HG02973 (cell line): ENCODE data around the gene BEND5.
A peak's percentile ranks its signal among the peaks of the same experiment; 100 is the strongest.

ENCODE experiments used
- ATAC-seq: cut with Tn5 transposase; IDR thresholded peaks from one replicate; pipeline ENCODE4 v1.9.1; 2021; ENCODE audit warnings: moderate library complexity; ENCODE audit not compliant: unreplicated experiment

BEND5 gene

DNA sequence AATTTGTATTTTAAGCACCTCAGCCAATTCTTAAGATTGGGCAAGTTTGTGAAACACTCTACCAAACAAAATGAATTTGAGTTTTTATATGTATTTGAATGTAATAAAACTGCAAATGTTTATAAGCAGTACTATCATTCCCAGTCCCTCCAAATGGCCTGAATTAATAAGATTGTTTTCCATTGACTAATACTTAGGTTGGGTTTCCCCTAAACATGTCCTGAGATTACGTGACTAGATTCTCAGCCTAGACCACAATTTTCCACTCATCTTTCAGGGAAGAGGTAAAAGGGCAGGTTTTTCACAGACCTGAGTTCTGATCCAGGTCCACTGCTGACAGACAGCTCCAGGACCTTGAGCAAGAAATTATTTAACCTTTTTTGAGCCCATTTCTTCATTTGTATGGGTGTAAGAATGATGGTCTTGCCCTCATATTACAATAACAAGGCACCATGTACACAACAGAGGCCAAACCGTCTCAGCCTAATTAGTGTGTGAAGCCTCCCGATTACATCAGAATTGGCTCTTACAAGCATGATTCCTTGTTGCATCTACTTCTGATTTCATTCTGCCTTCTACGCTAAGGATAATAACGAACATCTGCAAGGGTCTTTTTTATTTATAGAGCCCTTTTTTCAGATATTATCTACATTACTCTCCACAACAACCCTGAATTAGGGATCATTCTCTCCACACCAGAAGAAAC, 51.2 kb downstream of the BEND5 start:
- no peak for ATAC-seq

DNA sequence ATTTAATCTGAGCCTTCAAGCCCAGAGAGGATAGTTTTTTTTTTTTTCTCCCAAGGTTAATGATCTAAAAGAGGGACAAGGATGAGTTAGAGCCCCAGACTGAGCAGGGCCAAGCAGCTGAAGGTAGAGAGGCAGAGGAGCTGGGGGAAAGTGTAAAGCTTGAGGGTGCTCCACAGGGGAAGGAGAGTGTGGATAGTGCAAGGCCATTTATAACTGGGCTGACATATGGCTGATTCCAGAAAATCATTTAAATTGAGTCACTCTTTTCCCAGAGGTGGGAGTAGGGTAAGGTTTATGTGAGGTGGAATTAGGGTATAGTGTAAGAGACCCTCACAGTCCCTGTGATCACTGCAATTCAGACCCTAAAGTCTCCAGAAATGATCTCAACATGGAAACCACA, 55.8 kb downstream of the BEND5 start:
- ATAC-seq = no peak

DNA sequence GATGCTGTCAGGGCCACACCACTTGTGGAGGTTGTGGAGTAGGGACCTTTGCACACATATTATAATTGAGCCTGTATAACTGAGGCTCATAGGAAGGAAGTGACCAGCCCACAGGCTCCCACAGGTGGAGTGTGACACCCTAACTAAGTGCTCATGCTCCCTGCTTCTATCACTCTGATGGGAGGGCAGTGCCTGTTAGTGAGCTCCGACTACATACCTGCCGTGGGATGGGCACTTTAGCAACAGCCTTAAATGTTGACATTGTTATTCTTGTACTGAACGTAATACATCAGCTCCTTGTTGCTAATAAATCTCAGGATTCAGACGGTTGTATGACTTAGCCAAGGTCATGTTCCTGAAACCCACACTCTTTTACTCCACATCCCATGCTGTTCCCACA, 58.0 kb downstream of the BEND5 start:
- no peak for ATAC-seq

DNA sequence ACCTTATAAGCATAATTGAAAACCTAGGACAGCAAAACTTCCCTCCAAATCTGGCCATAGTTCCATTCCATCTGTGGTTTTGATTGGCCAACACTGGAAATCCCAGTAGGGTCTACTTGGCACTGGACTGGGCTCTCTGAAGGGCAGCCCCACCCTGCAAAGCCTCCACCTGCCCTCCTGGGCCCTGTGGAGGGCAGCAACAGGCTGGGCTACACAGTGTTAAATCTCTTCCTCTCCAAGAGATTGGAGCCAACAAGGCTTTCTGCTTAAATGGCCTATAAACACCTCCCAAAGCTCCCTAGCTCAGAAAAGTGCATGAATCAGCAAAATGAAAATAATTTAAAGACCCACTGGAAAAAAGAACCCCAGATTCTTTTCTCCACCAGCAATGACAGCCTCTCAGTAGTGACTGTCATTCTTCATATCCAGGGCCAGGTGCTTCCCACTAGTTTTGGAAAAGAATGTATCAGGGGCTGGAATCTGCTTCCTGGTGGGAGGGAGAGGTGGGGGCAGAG, 58.5 kb downstream of the BEND5 start:
- no peak for ATAC-seq

DNA sequence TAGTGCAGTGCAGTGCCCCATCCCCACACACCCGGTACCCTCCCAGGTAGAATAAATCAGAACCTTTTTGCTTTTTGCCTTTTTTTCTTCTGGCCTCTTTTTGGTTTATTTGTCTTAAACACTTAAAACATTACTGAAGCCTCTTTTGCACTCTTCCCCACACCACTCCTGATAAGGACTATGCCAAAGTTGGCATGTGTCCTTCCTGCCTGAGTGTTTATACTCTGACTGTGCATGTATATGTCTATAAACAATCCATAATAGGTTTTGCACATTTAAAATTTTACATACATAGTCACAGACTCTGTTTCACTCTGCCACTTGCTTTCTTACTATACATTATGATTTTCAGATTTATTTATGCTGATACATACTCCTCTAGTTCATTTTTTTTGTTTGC, 59.6 kb downstream of the BEND5 start:
- no peak for ATAC-seq

GRCh38 chr1:48715921-48716320, 60.8 kb downstream of the BEND5 start:
- ATAC-seq = no peak

- no peak for ATAC-seq
Observed at GRCh38 chr1:48710915-48711314, 65.8 kb downstream of the BEND5 start.

- ATAC-seq = no peak
Observed at GRCh38 chr1:48710318-48710717, 66.4 kb downstream of the BEND5 start.

GRCh38 chr1:48704736-48705135, 72.0 kb downstream of the BEND5 start:
- ATAC-seq = no peak

GRCh38 chr1:48701445-48701844, 75.2 kb downstream of the BEND5 start:
- ATAC-seq = no peak

DNA sequence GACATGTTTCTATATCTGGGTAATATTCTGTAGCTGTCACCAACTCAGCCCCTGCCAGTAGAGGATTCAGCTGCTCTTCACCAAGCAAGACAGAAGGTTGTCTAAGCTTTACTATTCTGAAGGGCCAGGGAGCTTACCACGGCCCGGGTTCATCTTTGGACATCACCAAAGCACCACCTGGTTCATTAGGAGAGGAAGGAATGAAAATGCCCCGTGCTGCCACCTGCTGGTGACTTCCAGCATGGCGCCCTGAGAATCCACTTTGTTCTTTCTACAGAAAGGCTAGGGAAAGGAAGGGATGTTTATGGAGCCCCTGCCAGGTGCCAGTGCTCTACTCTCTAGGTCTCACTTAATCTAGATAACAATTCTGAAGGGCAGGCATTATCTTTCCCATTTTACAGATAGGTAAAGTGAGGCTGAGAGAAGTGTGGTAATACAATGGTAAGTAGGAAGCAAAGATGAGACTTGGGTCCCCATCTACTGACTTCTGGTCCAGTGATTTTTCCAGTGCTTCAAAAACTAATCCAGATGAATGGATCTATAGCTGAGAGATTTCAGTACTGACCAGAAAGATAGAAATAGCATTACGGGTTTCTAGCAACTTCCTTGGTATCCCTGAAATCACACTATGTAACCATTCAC, 79.5 kb downstream of the BEND5 start:
- ATAC-seq = peak; percentile 74

- no peak for ATAC-seq
Observed at GRCh38 chr1:48695161-48695560, 81.5 kb downstream of the BEND5 start.

DNA sequence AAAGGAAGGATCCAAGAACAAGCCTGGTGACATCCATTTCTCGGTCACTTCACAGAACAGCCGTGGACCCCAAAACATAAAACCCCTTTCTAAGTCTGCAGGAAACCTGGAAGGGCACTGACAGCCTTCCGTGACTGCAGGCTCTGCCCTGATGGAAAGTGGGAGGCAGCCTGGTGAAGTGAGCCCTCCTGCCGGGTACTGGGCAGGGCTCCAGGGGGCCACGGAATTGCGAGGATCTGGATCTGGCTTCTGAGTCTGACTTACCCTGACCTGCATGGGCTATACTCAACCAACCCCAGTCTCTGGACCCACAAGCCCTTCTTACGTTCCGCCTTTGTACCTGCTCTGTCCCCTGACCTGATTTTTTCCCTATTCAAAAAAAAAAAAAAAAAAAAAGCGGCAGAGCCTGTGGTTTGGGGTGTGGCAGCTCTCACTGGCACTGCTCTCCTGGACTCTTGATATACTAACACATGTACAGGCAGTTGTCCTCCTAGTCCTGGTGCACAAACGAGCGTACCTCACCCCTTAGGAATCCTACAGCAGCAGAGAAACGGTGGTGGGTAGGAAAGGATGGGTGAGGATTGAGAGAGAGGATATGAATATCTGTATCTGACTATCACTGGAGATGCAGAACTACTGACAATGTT, 82.9 kb downstream of the BEND5 start:
- ATAC-seq = no peak

GRCh38 chr1:48693180-48693579, 83.5 kb downstream of the BEND5 start:
- ATAC-seq = no peak

DNA sequence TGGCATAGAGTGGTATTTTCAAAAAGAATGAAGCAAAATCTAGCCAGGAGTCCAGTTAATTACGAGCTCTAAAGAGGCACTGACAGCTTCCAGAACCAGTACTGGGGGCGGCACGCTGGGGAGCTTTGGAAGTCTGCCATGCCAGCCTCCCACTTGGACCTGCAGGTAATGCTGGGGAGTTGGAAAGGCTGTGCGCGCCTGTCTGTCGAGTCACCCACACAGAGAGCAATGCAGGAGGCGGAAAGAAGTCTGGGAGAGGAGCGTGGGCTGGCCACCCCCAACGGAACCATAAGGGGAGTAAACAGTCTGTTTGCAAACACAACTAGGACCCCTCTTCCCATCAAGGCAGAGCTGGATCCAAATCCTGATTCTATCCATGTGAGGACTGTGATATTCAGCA, 84.5 kb downstream of the BEND5 start:
- no peak for ATAC-seq

DNA sequence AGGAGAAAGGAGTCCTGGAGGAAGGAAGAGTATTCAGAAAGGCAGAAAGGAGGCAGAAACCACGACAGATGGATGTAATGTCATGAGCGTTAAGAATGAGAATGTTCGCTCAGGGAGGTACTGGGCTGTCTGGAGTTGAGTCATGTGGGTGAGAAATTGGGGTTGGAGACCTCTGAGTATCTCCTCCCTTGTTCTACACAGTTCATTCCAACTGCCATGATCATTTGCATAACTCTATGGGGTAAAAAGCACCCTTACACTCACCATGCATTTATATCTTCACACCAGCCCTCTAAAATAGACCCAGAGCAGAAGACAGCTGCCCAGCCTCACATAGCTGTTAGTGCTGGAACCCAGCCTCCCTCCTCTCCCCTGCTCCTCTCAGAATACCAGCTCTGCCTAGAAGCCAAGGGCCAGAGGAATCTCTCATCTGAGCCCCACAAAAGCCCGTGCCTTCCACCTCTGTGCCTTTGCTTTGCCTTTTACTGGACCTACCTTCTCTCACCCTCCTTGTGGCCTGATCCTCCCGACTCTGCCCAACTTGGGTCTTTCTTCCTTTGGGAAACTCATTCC, 85.2 kb downstream of the BEND5 start:
- ATAC-seq = peak; percentile 64

GRCh38 chr1:48688102-48688760, 88.5 kb downstream of the BEND5 start:
- peak; percentile 75 for ATAC-seq

DNA sequence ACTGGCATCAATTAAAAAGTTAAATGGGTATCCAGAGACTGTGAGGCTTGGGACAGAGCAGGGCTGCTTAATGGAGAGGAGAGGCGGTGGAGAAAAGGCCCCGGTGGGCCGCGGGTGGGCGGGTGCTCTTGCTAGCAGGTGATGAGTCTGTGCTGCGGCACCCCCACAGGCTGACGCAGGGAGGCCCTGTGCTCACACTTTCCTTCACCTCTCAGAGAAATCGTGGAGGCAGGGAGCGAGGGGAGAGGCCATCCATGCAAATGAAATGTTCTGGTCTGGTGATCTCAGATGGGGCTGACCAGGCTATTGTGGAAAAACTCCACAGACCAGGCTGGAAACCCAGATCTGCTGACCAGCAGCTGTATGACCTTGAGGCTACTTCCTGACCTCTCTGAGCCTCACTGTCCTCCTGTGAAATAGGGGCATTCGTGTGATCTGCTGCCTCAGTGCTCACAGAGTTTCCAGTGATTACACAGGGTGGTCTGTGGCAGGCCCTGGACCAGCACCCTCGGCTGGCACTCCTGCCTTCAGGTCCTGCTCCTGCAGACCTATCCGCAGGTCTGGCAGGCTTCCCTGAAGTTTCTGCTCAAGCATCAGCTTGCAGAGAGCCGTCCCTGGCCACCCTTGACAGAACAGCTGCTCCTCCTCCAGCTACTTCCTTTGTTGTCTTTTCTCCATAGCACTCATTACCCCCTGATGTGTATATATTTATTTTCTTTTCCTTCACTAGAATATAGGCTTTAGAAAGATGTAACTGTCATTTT, 89.2 kb downstream of the BEND5 start:
- no peak for ATAC-seq

DNA sequence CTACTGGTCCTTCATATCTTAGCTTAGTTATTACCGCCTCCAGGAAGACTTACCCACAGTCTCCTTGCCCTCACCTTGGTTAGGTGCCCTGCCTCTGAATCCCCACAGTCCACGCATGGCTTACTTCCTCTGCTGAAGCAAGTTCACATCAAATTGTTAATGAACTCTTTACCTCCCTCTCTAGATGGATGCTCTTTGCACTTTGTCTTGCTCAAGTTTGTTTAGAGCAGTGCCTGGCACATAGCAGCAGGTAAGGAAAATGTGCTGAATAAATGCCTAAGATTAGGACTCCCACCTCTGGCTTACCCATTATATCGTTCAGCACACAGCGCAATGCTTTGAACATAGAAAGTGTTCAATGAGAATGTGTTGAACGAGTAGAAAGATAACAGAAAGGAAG, 90.5 kb downstream of the BEND5 start:
- no peak for ATAC-seq

- ATAC-seq = no peak
Observed at GRCh38 chr1:48684381-48684780, 92.3 kb downstream of the BEND5 start.

- ATAC-seq = no peak
Observed at GRCh38 chr1:48683839-48684238, 92.9 kb downstream of the BEND5 start.
